GM21737 (cell line): Measurements from ENCODE around the gene PANX1.
"Not testable (repeated sequence)": the region's sequence is repeated elsewhere in the genome, so short reads cannot be mapped to it uniquely, and the experiment has no call there.

ENCODE experiments used
- ATAC-seq: cut with Tn5 transposase; IDR thresholded peaks from one replicate; pipeline ENCODE4 v1.9.1; 2021; ENCODE audit warnings: mild to moderate bottlenecking, moderate library complexity; ENCODE audit not compliant: unreplicated experiment

PANX1 gene

GRCh38 chr11:94149431-94150017, 20.9 kb downstream of the PANX1 start:
- no peak for ATAC-seq

DNA sequence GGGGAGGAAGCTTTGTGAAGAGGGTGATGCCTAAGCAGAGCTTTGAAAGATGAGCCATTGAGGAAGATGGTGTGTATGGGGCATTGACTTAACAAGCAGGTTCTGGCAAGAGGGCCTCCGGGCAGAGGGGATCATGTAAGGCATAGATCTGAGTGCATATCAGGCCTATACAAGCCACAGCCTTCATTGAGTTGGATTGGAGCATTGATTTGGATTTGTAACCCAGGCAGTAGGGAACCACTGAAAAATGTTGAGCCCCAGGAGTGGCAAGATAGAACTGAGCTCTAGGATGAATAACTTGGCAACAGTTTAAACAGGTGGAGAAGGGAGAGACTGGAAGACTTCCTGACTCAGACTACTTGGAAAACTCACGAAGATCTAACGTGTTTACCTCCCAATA, 21.4 kb downstream of the PANX1 start:
- ATAC-seq = no peak

GRCh38 chr11:94150704-94151685, 22.4 kb downstream of the PANX1 start:
- no peak for ATAC-seq

DNA sequence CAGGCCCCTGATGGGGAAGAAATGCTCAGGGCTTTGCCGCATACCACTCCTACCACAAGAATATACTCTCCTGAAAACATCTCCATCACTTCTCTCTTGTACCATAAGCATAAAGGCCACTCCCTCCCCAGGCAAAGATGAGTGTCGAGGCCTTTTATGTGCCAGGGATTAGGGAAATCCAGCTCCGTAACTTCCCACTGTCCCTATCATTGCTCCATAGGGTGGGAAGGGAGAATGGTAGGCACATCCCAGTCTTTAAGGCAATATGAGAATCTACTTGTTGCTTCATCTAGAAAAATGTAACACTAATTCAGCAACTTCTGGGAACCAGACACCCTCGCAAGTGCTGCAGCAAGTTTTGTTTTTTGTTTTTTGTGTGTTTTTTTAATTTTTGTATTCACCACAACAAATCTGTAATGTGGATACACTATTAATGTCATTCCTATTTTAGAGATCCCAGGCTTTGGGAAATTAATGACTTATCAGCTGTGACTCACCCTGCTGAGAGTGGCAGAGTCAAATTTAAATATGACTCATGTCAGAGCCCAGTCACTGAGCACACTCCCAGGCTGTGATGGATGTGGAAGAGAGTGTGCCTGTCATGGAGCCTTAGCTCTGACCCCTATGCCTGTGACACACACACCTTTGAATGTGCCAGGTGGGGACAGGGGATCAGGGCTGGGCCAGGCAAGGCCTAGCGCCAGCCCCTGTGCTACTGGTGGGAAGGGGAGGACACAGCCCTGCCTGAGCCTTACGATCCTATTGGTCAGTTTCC, 23.4 kb downstream of the PANX1 start:
- ATAC-seq = no peak

GRCh38 chr11:94152678-94153065, 24.0 kb downstream of the PANX1 start:
- ATAC-seq = no peak

- ATAC-seq = no peak
Measured at GRCh38 chr11:94153320-94153719, 24.7 kb downstream of the PANX1 start.

DNA sequence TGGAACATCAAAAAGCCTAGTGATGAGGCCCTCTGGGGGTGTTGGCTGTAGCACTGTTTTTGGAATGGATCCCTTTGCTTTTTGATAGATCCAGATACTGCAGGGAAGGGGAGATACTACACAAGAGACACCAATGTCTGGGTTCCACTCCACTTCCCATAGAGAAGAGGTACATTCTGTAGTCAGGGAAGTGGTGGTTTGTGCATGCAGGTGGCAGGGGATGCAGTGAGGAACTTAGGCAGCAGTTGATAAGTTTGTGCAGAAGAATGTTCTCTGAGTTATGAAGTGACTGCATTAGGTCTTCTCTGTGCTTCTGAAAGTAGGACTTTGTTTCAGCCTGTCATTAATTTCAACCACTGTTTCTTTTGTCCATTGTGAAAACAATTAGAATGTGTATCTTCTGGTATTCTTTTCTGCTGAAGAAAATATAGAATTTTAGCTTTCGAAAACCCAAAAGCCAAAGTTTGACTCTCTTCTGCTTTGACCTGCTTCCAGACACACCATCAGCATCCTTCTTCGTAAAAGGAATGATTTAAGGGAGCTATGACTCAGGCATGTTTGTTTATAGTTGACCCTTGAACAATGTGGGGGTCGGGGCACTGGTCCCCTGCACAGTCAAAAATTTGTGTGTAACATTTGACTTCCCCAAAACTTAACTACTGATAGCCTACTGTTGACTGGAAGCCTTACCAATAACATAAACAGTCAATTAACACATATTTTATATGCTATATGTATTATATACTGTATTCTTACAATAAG, 25.6 kb downstream of the PANX1 start:
- ATAC-seq = no peak

DNA sequence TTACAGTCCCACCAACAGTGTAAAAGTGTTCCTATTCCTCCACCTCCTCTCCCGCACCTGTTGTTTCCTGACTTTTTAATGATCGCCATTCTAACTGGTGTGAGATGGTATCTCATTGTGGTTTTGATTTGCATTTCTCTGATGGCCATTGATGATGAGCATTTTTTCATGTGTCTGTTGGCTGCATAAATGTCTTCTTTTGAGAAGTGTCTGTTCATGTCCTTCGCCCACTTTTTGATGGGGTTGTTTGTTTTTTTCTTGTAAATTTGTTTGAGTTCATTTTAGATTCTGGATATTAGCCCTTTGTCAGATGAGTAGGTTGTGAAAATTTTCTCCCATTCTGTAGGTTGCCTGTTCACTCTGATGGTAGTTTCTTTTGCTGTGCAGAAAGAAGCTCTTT, 28.7 kb downstream of the PANX1 start:
- not testable (repeated sequence) for ATAC-seq

DNA sequence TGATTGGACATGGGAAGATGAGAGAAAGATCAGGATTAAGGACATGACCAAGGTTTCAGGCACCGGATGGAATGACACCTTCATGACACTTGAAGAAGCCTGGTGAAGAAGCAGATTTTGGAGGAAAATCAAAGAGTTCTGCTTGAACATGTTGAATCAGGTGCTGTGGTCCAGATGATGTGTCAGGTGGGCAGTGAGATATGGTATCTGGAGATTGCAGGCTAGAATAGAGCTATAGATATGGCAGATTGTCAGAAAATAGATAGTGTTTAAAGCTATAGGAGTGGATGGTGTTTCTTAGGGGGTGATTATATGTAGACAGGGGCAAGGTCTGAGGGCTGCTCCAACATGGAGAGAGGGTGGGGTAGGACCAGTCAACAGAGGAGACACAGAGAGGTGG, 40.2 kb downstream of the PANX1 start:
- ATAC-seq = no peak

GRCh38 chr11:94169516-94169915, 40.9 kb downstream of the PANX1 start:
- no peak for ATAC-seq

GRCh38 chr11:94169930-94170545, 41.4 kb downstream of the PANX1 start:
- ATAC-seq = no peak

- no peak for ATAC-seq
Measured at GRCh38 chr11:94170953-94171352, 42.3 kb downstream of the PANX1 start.

GRCh38 chr11:94171693-94172440, 43.2 kb downstream of the PANX1 start:
- no peak for ATAC-seq

GRCh38 chr11:94175535-94175934, 46.9 kb downstream of the PANX1 start:
- ATAC-seq = no peak

- no peak for ATAC-seq
Measured at GRCh38 chr11:94178331-94178730, 49.7 kb downstream of the PANX1 start.

DNA sequence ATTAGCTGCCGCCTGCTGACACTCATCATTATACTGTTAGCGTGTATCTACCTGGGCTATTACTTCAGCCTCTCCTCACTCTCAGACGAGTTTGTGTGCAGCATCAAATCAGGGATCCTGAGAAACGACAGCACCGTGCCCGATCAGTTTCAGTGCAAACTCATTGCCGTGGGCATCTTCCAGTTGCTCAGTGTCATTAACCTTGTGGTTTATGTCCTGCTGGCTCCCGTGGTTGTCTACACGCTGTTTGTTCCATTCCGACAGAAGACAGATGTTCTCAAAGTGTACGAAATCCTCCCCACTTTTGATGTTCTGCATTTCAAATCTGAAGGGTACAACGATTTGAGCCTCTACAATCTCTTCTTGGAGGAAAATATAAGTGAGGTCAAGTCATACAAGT, 51.1 kb downstream of the PANX1 start:
- ATAC-seq = no peak

GRCh38 chr11:94181526-94181925, 52.9 kb downstream of the PANX1 start:
- ATAC-seq = no peak

- ATAC-seq = no peak
Measured at GRCh38 chr11:94181943-94182342, 53.3 kb downstream of the PANX1 start.

GRCh38 chr11:94183251-94183885, 54.7 kb downstream of the PANX1 start:
- ATAC-seq = no peak
